ENCODE measurements around the gene ZNF600.
"Not testable (repeated sequence)": the region's sequence is repeated elsewhere in the genome, so short reads cannot be mapped to it uniquely, and the experiment has no call there.

The ZNF600 gene

GRCh38 chr19:52716522-52716921 lies 70.1 kb downstream of the ZNF600 start:
- no peak overlapping the region for H3K27ac ChIP-seq
- TF ChIP-seq CTCF (conservative IDR thresholded peaks at IDR 0.05; ENCODE audit: low read depth), result no peak
- POLR2A ChIA-PET (ENCODE audit: low non-redundant PET), result no interaction called here
- CTCF ChIA-PET, result no interaction called here
- no peak for DNase-seq (ENCODE audit: low spot score)

- CTCF ChIA-PET; DNase-seq (ENCODE audit: low spot score); POLR2A ChIA-PET (ENCODE audit: low non-redundant PET): not testable (repeated sequence)
Observed at GRCh38 chr19:52715902-52716301, 70.7 kb downstream of the ZNF600 start.

GRCh38 chr19:52715330-52715729 lies 71.3 kb downstream of the ZNF600 start:
- H3K27ac ChIP-seq; DNase-seq (ENCODE audit: low spot score); CTCF ChIA-PET; POLR2A ChIA-PET (ENCODE audit: low non-redundant PET): not testable (repeated sequence)

More at GRCh38 chr19:52715902-52716301, 70.7 kb downstream of the ZNF600 start:
- H3K27ac ChIP-seq, result not testable (repeated sequence)

Data from RWPE1 (cell line).